Left lung (tissue), 10 donors: ENCODE measurements around the gene GPR155. TPM values are rescaled to one million over a fixed set of nuclear protein-coding genes. Genes with fewer than 3 reads are reported as not detected.
"Not testable (repeated sequence)": the region's sequence is repeated elsewhere in the genome, so short reads cannot be mapped to it uniquely, and the experiment has no call there.

ENCODE experiments used
- ATAC-seq: fragments of 200-7000 bp; cut with Tn5 transposase; one replicate; pipeline ENCODE4 v1.9.1; 2020; ENCODE audit warnings: moderate library complexity
- DNase-seq, 4 donors: peaks; one replicate each; pipeline ENCODE4 v3.0.0-alpha.2; 2013 to 2020
- H3K27ac ChIP-seq, 2 donors: fragments of 200-600 bp; sonication (generic) in 1 of 2; one replicate each; pipeline versions ENCODE4 v1.5.0 to v1.8.0; 2020 to 2021
- H3K27me3 ChIP-seq, 2 donors: fragments of 200-600 bp; sonication (generic) in 1 of 2; one replicate each; pipeline versions ENCODE4 v1.5.0 to v1.8.0; 2020 to 2021
- H3K36me3 ChIP-seq, 2 donors: fragments of 200-600 bp; sonication (generic) in 1 of 2; one replicate each; pipeline versions ENCODE4 v1.5.0 to v1.8.0; 2020 to 2021
- H3K4me1 ChIP-seq, 2 donors: fragments of 200-600 bp; one replicate each; pipeline ENCODE4 v1.8.0; 2021
- H3K4me3 ChIP-seq, 2 donors: fragments of 200-600 bp; sonication (generic) in 1 of 2; one replicate each; pipeline versions ENCODE4 v1.5.0 to v1.8.0; 2020 to 2021; ENCODE audit warnings: mild to moderate bottlenecking in 1 of 2
- H3K9me3 ChIP-seq, 2 donors: fragments of 200-600 bp; sonication (generic) in 1 of 2; one replicate each; pipeline versions ENCODE4 v1.5.0 to v1.8.0; 2020 to 2021
- intact Hi-C, 2 donors: fragments of 100-400 bp; cut with DNase I; formaldehyde crosslinking; loops; one replicate each; pipeline versions ENCODE4 v1.11.2 to v1.14.2; 2022
- polyA plus RNA-seq, 6 donors: library from polyadenylated mRNA; unstranded; fragments of 120-200 nt; gene quantifications; one replicate each; pipeline ENCODE4 v1.2.1, GENCODE V29; 2013; ENCODE audit not compliant: insufficient read length in 6 of 6
- total RNA-seq, 2 donors: library from RNA; stranded (reverse); fragmentation: NEBNext Ultra II Directional; extraction: Animal tissue kit (Norgen Biotek cat#: 25700); gene quantifications; one replicate each; pipeline ENCODE4 v1.2.1, GENCODE V29; 2021
- TF ChIP-seq, protein P1 (sequence below), 2 donors: fragments of 200-600 bp; sonication (generic) in 1 of 2; IDR thresholded peaks; one replicate each; pipeline versions ENCODE4 v1.5.0 to v1.8.0; 2021; ENCODE audit warnings: antibody characterized with exemption in 2 of 2
- donor health status: DM: no; HTN: yes; CAD: no.
- donor health status: DM: no; HTN: no; CAD: no.

GPR155 gene
- total and polyA plus RNA-seq, 8 donors: 3.1 to 6.9 (median 4.0) TPM

DNA sequence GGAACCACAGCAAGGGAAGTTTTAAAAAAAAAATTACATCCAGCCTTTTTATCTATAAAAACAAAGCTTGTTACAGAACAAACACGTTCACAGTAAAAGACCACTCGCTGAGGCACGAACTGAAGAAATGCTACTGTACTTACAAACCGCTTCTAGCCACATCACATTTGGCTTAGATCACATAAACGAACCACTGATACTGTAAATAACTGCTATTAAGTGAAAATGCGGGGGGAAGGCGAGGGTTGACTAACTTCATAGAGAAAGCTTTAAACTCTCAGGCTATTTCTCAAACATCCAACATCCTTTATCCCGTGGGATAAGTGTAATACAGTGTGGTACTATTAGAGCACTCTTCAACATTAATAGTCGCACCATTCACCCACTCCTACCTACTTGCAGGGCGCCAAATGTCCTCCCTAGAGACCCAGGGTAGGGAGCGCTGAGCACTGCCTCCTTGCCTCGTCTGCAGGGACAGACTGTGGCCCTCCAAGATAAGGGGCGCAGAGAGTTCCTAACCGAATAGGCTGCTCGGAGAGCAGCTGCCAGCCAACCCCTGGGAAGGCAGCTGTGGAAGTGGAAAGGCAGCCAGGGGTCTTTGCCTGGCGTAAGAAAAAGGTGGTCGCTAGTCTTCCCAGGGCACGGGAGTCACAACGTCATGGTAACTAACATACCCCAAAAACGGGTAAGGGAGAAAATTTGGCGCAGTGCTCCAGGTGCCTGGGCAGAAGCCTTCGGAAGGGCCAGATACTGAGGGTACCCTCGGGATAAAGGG lies 854 bp downstream of the GPR155 start:
- TF ChIP-seq, protein P1, sequence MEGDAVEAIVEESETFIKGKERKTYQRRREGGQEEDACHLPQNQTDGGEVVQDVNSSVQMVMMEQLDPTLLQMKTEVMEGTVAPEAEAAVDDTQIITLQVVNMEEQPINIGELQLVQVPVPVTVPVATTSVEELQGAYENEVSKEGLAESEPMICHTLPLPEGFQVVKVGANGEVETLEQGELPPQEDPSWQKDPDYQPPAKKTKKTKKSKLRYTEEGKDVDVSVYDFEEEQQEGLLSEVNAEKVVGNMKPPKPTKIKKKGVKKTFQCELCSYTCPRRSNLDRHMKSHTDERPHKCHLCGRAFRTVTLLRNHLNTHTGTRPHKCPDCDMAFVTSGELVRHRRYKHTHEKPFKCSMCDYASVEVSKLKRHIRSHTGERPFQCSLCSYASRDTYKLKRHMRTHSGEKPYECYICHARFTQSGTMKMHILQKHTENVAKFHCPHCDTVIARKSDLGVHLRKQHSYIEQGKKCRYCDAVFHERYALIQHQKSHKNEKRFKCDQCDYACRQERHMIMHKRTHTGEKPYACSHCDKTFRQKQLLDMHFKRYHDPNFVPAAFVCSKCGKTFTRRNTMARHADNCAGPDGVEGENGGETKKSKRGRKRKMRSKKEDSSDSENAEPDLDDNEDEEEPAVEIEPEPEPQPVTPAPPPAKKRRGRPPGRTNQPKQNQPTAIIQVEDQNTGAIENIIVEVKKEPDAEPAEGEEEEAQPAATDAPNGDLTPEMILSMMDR (IDR thresholded peaks at IDR 0.05): no peak
- no peaks in the 10 kb centered on the region for H3K9me3 ChIP-seq
- peak; percentile 15 for ATAC-seq
- peak overlapping the region; percentile 43 to 57 for H3K27ac ChIP-seq
- no peaks in the 10 kb centered on the region for H3K27me3 ChIP-seq
- peaks cover 0 to 14% of the 10 kb centered on the region in 2 donors for H3K4me1 ChIP-seq
- intact Hi-C loops: no loop called here
- peaks cover 0 to 3% of the 10 kb centered on the region in 2 donors for H3K36me3 ChIP-seq
- peak overlapping the region; percentile 92 to 97 for H3K4me3 ChIP-seq
- peak in 3 of 4 donors; percentile 41 to 62 (median 46) for DNase-seq

DNA sequence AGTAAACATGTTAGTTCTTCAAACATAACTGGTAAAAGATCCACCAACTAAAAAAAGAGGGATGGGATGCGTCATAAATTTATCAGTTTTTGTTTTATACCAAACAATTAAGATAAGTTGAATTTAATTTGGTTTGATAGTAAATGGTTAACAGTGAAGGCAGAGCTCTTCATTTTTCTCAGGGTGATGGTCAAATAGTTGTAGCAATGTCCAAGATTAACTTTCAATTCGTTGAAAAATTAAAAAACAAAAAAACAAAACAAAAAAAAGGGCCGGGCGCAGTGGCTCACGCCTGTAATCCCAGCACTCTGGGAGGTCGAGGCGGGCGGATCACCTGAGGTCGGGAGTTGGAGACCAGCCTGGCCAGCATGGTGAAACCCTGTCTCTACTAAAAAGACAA lies 1.8 kb downstream of the GPR155 start:
- H3K27ac ChIP-seq, H3K36me3 ChIP-seq, DNase-seq, ATAC-seq, H3K27me3 ChIP-seq, intact Hi-C loops, H3K4me3 ChIP-seq, H3K9me3 ChIP-seq: not testable (repeated sequence)
- peaks cover 0 to 14% of the 10 kb centered on the region in 2 donors for H3K4me1 ChIP-seq

DNA sequence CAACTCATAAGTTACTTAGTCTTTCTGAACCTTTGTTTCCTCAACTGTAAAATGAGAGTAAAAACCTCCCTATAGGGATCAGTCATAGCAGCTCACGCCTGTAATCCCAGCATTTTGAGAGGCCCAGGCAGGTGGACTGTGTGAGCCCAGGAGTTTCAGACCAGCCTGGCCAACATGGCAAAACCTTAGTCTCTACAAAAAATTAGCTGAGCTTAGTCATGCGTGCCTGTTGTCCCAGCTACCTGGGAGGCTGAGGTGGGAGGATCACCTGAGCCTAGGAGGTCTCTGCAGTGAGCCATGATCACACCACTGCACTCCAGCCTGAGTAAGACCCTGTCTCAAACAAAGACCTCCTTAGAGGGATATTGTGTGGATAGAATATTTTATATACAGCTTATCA lies 2.3 kb downstream of the GPR155 start:
- no peak overlapping the region for H3K27ac ChIP-seq
- ATAC-seq: no peak
- H3K9me3 ChIP-seq: no peaks in the 10 kb centered on the region
- no peak for DNase-seq
- peaks cover 0 to 3% of the 10 kb centered on the region in 2 donors for H3K36me3 ChIP-seq
- H3K4me1 ChIP-seq: peaks cover 0 to 14% of the 10 kb centered on the region in 2 donors
- intact Hi-C loops: no loop called here
- TF ChIP-seq, protein P1 (IDR thresholded peaks at IDR 0.05): no peak
- no peaks in the 10 kb centered on the region for H3K27me3 ChIP-seq
- H3K4me3 ChIP-seq: no peak overlapping the region

DNA sequence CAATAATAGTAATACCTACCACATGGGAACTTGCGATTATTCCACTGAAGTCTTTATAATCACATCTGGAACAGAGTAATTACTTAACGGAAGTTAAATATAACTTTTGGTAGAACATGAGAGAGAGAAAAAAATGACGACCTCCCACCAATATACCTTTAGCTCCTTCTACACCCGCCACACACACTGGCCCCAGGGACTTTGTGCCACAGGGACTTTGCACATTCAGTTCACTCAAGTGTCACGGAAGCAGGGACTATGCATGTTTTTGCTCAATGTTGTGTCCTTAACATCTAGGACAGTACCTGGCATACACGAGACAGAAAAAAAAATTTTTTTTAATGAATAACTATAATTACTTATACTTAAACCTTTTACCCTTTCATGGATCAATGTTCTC lies 4.0 kb downstream of the GPR155 start:
- Histone ChIP-seq H3K27ac (no peak overlapping the region), H3K4me3 (no peak overlapping the region), H3K27me3 (no peaks in the 10 kb centered on the region), H3K36me3 (peaks cover 0 to 3% of the 10 kb centered on the region in 2 donors), H3K4me1 (peaks cover 0 to 14% of the 10 kb centered on the region in 2 donors), H3K9me3 (no peaks in the 10 kb centered on the region)
- DNase-seq (no peak), ATAC-seq (no peak)
- TF ChIP-seq, protein P1 (IDR thresholded peaks at IDR 0.05): no peak
- intact Hi-C loops: no loop called here

DNA sequence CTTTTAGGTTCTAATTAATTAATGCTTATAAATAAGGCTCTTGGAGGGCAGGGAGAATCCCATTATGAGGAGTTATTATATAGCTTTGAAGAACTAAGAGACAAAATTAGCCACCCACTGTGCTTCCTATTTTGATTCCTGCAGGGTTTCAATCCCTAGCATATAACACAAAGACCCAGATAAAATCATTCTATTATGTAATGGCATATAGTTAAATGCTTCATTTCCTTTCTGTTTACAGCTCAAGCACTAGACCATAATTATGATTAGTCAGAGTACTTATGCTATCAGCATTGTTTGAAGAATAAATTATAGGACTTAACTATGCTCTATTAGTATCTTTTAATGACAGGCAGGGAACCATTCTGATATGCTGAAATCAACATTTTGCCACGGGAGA lies 9.1 kb downstream of the GPR155 start:
- ATAC-seq (no peak), DNase-seq (no peak)
- Histone ChIP-seq H3K4me3 (no peak overlapping the region), H3K27ac (no peak overlapping the region), H3K4me1 (no peaks in the 10 kb centered on the region), H3K9me3 (no peaks in the 10 kb centered on the region), H3K36me3 (peaks cover 0 to 3% of the 10 kb centered on the region in 2 donors), H3K27me3 (no peaks in the 10 kb centered on the region)
- TF ChIP-seq, protein P1 (IDR thresholded peaks at IDR 0.05): no peak
- intact Hi-C loops: no loop called here
